HEK293T (cell line): ENCODE measurements around the gene SFMBT1.
A peak's percentile ranks its signal among the peaks of the same experiment; 100 is the strongest.

Source experiments
- CTCF ChIA-PET: fragments of 350-600 bp; formaldehyde crosslinking; extraction: SDS; loops from one replicate; lab custom pipeline; 2021; ENCODE audit warnings: antibody characterized with exemption, inconsistent platforms; lab: Yijun Ruan, JAX
- POLR2A ChIA-PET: fragments of 350-600 bp; formaldehyde crosslinking; extraction: SDS; loops from one replicate; lab custom pipeline; 2020; ENCODE audit warnings: antibody characterized with exemption, inconsistent platforms; lab: Yijun Ruan, JAX
- DNase-seq: peaks from one replicate; pipeline ENCODE4 v3.0.0; 2012; ENCODE audit warnings: mixed read lengths; ENCODE audit errors: extremely low spot score
- ARNT ChIP-seq: fragments of 450-650 bp; IDR thresholded peaks from 2 replicates; pipeline ENCODE4 v1.6.1; 2017; ENCODE audit warnings: mild to moderate bottlenecking
- BHLHE40 ChIP-seq: fragments of 450-650 bp; IDR thresholded peaks from 2 replicates; pipeline ENCODE4 v1.6.1; 2016; ENCODE audit warnings: mild to moderate bottlenecking, moderate library complexity, borderline replicate concordance
- CTBP1 ChIP-seq: fragments of 450-650 bp; IDR thresholded peaks from 2 replicates; pipeline ENCODE4 v1.6.1; 2016; ENCODE audit warnings: borderline replicate concordance
- ELF4 ChIP-seq: fragments of 450-650 bp; IDR thresholded peaks from 2 replicates; pipeline ENCODE4 v1.6.1; 2017; ENCODE audit warnings: antibody characterized with exemption
- FOXA1 ChIP-seq: fragments of 450-650 bp; IDR thresholded peaks from 2 replicates; pipeline ENCODE4 v1.6.1; 2016; ENCODE audit warnings: mild to moderate bottlenecking
- FOXK2 ChIP-seq: fragments of 450-650 bp; IDR thresholded peaks from 2 replicates; pipeline ENCODE4 v1.6.1; 2016; ENCODE audit warnings: mild to moderate bottlenecking
- FOXM1 ChIP-seq: fragments of 450-650 bp; IDR thresholded peaks from 2 replicates; pipeline ENCODE4 v1.6.1; 2017; ENCODE audit warnings: mild to moderate bottlenecking, borderline replicate concordance
- HDGF ChIP-seq: fragments of 450-650 bp; IDR thresholded peaks from 2 replicates; pipeline ENCODE4 v1.6.1; 2017; ENCODE audit warnings: antibody characterized with exemption, borderline replicate concordance
- L3MBTL2 ChIP-seq: fragments of 450-650 bp; conservative IDR thresholded peaks from 2 replicates; pipeline ENCODE4 v1.6.1; 2016; ENCODE audit warnings: mild to moderate bottlenecking
- LEF1 ChIP-seq: fragments of 450-650 bp; IDR thresholded peaks from 2 replicates; pipeline ENCODE4 v1.6.1; 2017; ENCODE audit warnings: mild to moderate bottlenecking, borderline replicate concordance
- NFRKB ChIP-seq: fragments of 450-650 bp; IDR thresholded peaks from 2 replicates; pipeline ENCODE4 v1.6.1; 2016; ENCODE audit warnings: mild to moderate bottlenecking, moderate library complexity
- SP1 ChIP-seq: fragments of 450-650 bp; IDR thresholded peaks from 2 replicates; pipeline ENCODE4 v1.6.1; 2017
- SUZ12 ChIP-seq: fragments of 450-650 bp; IDR thresholded peaks from 2 replicates; pipeline ENCODE4 v1.6.1; 2016; ENCODE audit warnings: mild to moderate bottlenecking
- TARDBP ChIP-seq: fragments of 450-650 bp; IDR thresholded peaks from 2 replicates; pipeline ENCODE4 v1.6.1; 2016
- ZNF384 ChIP-seq: fragments of 450-650 bp; IDR thresholded peaks from 2 replicates; pipeline ENCODE4 v1.6.1; 2016
- TF ChIP-seq, protein P1 (sequence below): fragments of 450-650 bp; IDR thresholded peaks from 2 replicates; pipeline ENCODE4 v1.6.1; 2016

SFMBT1 gene, protein sequence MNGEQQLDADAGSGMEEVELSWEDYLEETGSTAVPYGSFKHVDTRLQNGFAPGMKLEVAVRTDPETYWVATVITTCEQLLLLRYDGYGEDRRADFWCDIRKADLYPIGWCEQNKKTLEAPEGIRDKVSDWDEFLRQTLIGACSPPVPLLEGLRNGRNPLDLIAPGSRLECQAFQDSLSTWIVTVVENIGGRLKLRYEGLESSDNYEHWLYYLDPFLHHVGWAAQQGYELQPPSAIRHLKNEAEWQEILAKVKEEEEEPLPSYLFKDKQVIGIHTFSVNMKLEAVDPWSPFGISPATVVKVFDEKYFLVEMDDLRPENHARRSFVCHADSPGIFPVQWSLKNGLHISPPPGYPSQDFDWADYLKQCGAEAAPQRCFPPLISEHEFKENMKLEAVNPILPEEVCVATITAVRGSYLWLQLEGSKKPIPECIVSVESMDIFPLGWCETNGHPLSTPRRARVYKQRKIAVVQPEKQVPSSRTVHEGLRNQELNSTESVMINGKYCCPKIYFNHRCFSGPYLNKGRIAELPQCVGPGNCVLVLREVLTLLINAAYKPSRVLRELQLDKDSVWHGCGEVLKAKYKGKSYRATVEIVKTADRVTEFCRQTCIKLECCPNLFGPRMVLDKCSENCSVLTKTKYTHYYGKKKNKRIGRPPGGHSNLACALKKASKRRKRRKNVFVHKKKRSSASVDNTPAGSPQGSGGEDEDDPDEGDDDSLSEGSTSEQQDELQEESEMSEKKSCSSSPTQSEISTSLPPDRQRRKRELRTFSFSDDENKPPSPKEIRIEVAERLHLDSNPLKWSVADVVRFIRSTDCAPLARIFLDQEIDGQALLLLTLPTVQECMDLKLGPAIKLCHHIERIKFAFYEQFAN

DNA sequence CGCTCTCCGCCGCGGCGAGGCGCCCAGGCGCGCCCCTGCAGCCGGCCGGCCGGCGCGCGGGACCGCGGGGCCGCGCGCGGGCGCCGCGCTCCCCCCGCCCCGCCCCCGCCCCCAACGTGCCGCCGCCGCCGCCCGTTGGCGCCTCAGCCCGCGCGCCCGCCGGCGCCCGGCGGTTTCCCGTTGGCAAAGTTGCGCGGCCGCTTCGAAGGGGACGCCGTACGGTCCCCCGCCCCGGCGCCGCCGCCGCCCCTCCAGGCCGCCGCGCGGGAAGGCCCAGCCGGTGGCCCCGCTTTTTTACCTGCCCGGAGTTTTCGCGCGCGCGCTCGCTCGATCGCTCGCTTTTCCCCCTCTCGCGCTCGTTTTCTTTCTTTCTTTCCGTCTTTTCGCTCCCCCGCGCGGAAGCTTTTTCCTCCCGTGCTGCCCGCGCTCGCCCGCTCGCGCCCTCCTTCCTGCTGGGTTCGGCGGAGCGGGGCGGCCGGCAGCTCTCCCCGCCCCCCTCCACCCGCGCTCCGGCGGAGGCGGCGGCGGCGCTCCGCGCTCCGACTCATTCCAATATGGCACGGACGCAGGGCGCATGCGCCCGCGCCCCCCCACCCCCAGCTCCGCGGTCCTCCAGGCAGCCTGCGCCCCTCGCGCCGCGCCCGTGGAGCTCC, at the start of gene SFMBT1:
TSS of gene SFMBT1 (minus strand) at position 556 of the 653 bp plus-strand sequence. CDS start 76,945 bp downstream, outside the sequence.
- ChIA-PET CTCF (no interaction called here), POLR2A (interaction anchor here (0.8 to 1.4 kb wide), 7 partner anchors 9 to 175 kb away, joined by 3 to 9 read pairs (median 4); no protein-coding TSS in a partner anchor)

DNA sequence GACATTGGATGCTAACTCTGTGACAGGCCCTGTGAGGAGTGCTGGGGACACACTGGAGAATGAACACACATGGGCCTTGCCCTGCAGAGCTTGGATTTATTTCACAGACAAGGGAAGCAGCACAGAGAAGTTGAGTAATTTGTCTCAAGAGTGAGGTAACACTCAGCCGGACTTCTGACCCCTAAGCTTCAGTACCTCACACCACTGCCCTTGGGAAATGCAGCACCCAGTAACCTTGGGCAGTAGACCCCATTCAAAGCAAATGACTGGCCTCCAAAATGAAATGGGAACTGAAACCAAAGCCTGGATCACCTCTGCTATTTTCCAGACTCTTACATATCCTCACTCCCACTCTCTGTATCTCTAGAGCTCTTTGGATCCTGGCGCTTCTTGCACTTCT, 47.1 kb upstream of the SFMBT1 start:
- TF ChIP-seq SUZ12 (no peak), HDGF (no peak), TARDBP (no peak), L3MBTL2 (no peak), SP1 (no peak), FOXM1 (no peak), ZNF384 (no peak), CTBP1 (no peak), LEF1 (no peak), FOXK2 (no peak), ELF4 (no peak), FOXA1 (no peak), NFRKB (no peak), BHLHE40 (no peak), ARNT (no peak)
- TF ChIP-seq, protein P1, sequence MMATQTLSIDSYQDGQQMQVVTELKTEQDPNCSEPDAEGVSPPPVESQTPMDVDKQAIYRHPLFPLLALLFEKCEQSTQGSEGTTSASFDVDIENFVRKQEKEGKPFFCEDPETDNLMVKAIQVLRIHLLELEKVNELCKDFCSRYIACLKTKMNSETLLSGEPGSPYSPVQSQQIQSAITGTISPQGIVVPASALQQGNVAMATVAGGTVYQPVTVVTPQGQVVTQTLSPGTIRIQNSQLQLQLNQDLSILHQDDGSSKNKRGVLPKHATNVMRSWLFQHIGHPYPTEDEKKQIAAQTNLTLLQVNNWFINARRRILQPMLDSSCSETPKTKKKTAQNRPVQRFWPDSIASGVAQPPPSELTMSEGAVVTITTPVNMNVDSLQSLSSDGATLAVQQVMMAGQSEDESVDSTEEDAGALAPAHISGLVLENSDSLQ: no peak
- no peak for DNase-seq
- CTCF ChIA-PET: interaction anchor here (1.1 kb wide), 1 partner anchor 18 kb away, joined by 4 read pairs; no protein-coding TSS in a partner anchor
- POLR2A ChIA-PET: no interaction called here

More for the DNA sequence above, at the start of gene SFMBT1:
- DNase-seq: peak; percentile 84
- TF ChIP-seq HDGF (no peak), ELF4 (no peak), CTBP1 (no peak; the same call in 1 of the 2 replicates), ZNF384 (no peak)
- TF ChIP-seq, protein P1: no peak

DNA sequence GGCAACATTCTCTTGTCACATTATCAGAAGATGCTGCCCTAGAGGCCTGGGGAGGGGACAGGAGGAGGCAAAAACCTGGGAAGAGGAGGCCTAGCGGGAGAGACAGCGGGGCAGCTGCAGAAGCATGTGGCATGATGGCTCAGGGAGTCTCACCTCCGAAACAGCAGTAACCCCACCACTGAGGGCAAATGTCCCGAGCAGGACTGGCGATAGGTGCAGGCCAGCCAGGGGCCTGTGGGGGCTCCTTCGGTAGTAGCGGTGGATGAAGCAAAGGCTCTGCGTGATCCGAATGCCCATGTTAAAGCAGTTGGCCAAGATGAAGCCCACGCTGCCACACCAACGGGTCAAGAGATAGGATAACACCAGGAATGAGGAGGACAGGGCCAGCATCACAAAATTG, 46.3 kb upstream of the SFMBT1 start:
- DNase-seq: no peak
- POLR2A ChIA-PET: no interaction called here
- CTCF ChIA-PET: no interaction called here
- TF ChIP-seq ELF4: no peak
- TF ChIP-seq CTBP1: no peak
- no peak for TF ChIP-seq HDGF
- no peak for TF ChIP-seq FOXK2
- no peak for TF ChIP-seq SP1
- TF ChIP-seq, protein P1: no peak
- no peak for TF ChIP-seq LEF1
- TF ChIP-seq BHLHE40: no peak
- no peak for TF ChIP-seq FOXA1
- no peak for TF ChIP-seq NFRKB
- no peak for TF ChIP-seq SUZ12
- no peak for TF ChIP-seq L3MBTL2
- TF ChIP-seq ZNF384: no peak
- no peak for TF ChIP-seq TARDBP

DNA sequence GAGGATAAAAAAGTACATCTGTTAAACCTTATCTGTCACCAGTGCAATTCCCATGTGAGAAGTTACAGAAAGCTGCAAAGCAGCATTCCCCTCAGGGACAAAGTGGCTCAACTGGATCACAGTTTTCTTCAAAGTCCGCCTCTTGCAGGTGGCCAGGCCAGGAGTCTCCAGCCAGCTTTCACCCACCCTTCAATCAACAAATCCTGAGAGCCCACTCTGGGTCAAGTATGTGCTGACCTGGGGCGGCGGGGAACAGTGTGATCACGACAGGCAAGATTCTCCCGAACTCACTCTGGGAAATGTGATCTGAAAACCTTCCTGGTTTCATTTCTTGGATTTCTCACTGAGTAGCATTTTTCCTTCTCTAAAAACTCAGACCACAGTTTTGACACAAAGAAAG, 45.1 kb upstream of the SFMBT1 start:
- POLR2A ChIA-PET: no interaction called here
- no peak for DNase-seq
- CTCF ChIA-PET: interaction anchor here (0.8 kb wide), 1 partner anchor 10 kb away, joined by 3 read pairs; no protein-coding TSS in a partner anchor
- no peak for TF ChIP-seq ZNF384
- no peak for TF ChIP-seq FOXK2
- TF ChIP-seq ARNT: no peak
- no peak for TF ChIP-seq FOXM1
- no peak for TF ChIP-seq SP1
- no peak for TF ChIP-seq L3MBTL2
- no peak for TF ChIP-seq BHLHE40
- no peak for TF ChIP-seq CTBP1
- TF ChIP-seq ELF4: no peak
- no peak for TF ChIP-seq HDGF
- TF ChIP-seq LEF1: no peak
- no peak for TF ChIP-seq FOXA1
- no peak for TF ChIP-seq NFRKB

DNA sequence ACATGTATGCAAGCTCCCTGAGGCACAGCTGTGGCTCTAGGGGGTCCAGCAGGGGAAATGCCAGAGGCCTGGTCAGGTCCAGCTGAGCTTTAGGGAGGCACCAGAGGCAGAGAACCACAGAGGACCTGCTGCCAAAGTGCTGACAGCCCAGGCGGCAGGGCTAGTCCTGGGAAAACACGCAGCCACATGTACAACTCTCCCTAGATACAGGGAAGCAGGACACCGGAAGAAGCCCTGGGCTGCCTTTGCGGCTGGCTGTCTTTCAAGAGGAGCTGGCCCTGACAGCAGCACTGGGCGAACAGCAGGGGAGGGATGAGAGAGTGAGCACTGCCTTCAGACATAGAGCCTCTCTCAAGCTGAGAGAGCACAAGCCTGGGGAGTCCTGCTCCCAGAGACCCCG, 43.6 kb upstream of the SFMBT1 start:
- no peak for DNase-seq
- ChIA-PET POLR2A (no interaction called here), CTCF (no interaction called here)
- TF ChIP-seq ELF4 (no peak), ZNF384 (no peak), SP1 (no peak), CTBP1 (no peak), ARNT (no peak), FOXK2 (no peak), BHLHE40 (no peak)
- TF ChIP-seq, protein P1: no peak
